Panc1 (cell line): Measurements from ENCODE around the gene HEG1.

ENCODE experiments used
- CTCF ChIP-seq: fragments of 450-650 bp; IDR thresholded peaks from 2 replicates; pipeline ENCODE4 v1.5.1; 2017; ENCODE audit warnings: mild to moderate bottlenecking
- POLR2AphosphoS5 ChIP-seq: IDR thresholded peaks from 2 replicates; pipeline ENCODE4 v1.6.1; 2012; ENCODE audit warnings: mild to moderate bottlenecking, low read depth, low read length, moderate library complexity
- TF ChIP-seq, protein P1 (sequence below), 2 experiments: IDR thresholded peaks; 2 replicates each; pipeline ENCODE4 v1.6.1; 2011 to 2012; ENCODE audit warnings: low read depth in 2 of 2, control low read depth in 1 of 2, low read length in 1 of 2, mild to moderate bottlenecking in 1 of 2, moderate library complexity in 1 of 2; ENCODE audit not compliant: insufficient read depth in 1 of 2

DNA sequence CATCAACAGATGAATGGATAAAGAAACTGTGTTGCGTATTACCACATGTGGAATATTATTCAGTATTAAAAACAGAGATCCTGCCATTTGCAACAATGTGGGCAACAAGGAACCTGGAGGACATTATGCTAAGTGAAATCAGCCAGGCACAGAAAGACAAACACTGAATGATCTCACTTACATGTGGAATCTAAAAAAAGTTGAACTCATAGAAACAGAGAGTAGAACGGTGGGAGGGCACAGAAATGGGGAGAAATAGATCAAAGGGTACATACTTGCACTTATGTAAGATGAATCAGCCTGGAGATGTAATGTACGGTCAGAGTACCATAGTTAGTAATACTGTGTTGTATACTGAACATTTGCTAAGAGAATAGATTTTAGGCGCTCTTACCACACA is 91.4 kb downstream of the HEG1 start:
- TF ChIP-seq POLR2AphosphoS5 (no peak), CTCF (no peak)
- TF ChIP-seq, protein P1, sequence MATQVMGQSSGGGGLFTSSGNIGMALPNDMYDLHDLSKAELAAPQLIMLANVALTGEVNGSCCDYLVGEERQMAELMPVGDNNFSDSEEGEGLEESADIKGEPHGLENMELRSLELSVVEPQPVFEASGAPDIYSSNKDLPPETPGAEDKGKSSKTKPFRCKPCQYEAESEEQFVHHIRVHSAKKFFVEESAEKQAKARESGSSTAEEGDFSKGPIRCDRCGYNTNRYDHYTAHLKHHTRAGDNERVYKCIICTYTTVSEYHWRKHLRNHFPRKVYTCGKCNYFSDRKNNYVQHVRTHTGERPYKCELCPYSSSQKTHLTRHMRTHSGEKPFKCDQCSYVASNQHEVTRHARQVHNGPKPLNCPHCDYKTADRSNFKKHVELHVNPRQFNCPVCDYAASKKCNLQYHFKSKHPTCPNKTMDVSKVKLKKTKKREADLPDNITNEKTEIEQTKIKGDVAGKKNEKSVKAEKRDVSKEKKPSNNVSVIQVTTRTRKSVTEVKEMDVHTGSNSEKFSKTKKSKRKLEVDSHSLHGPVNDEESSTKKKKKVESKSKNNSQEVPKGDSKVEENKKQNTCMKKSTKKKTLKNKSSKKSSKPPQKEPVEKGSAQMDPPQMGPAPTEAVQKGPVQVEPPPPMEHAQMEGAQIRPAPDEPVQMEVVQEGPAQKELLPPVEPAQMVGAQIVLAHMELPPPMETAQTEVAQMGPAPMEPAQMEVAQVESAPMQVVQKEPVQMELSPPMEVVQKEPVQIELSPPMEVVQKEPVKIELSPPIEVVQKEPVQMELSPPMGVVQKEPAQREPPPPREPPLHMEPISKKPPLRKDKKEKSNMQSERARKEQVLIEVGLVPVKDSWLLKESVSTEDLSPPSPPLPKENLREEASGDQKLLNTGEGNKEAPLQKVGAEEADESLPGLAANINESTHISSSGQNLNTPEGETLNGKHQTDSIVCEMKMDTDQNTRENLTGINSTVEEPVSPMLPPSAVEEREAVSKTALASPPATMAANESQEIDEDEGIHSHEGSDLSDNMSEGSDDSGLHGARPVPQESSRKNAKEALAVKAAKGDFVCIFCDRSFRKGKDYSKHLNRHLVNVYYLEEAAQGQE (IDR thresholded peaks at IDR 0.05; ENCODE audit: insufficient read depth in 1 of 2, low read depth in 2 of 2, low read length in 1 of 2) = no peak
